PC-9 (cell line): Measurements from ENCODE around the gene PJVK. TPM values are rescaled to one million over a fixed set of nuclear protein-coding genes. Genes with fewer than 3 reads are reported as not detected.
A peak's percentile ranks its signal among the peaks of the same experiment; 100 is the strongest.

Experiments used
- BruUV-seq: library from RNA; stranded (reverse); fragments of 400-500 nt; replicated peaks from 2 replicates; lab custom pipeline; 2021; lab: Mats Ljungman, UMichigan
- CTCF ChIA-PET: fragments of 300-600 bp; sonication (Branson Sonifier 250); formaldehyde crosslinking; loops from one replicate; lab custom pipeline; 2022; ENCODE audit warnings: antibody characterized with exemption; lab: Charles Lee
- POLR2A ChIA-PET: fragments of 300-600 bp; sonication (Branson Sonifier 250); formaldehyde crosslinking; loops from one replicate; lab custom pipeline; 2022; ENCODE audit warnings: antibody characterized with exemption; ENCODE audit not compliant: unreplicated experiment; lab: Charles Lee
- DNase-seq, 2 experiments: peaks; one replicate each; pipeline versions ENCODE4 v3.0.0 to v3.0.0-alpha.2; 2015 to 2022; ENCODE audit warnings: mixed read lengths in 1 of 2
- H2AFZ ChIP-seq: fragments of 200-600 bp; sonication (generic); 2 replicates; pipeline ENCODE4 v1.8.1; 2017; ENCODE audit warnings: antibody characterized with exemption
- H3F3A ChIP-seq: fragments of 200-600 bp; sonication (generic); 2 replicates; pipeline ENCODE4 v1.8.1; 2017; ENCODE audit warnings: antibody characterized with exemption, mild to moderate bottlenecking, low read depth; ENCODE audit not compliant: insufficient read depth
- H3K27ac ChIP-seq: fragments of 200-600 bp; sonication (generic); 2 replicates; pipeline ENCODE4 v1.6.1; 2016; ENCODE audit warnings: mixed run types
- H3K27me3 ChIP-seq: fragments of 200-600 bp; sonication (generic); 2 replicates; pipeline ENCODE4 v1.6.1; 2016; ENCODE audit warnings: low read depth, mixed run types; ENCODE audit not compliant: insufficient read depth
- H3K36me3 ChIP-seq: fragments of 200-600 bp; sonication (generic); 2 replicates; pipeline ENCODE4 v1.6.1; 2016; ENCODE audit warnings: low read depth, mixed run types
- H3K4me1 ChIP-seq: fragments of 200-600 bp; sonication (generic); replicated peaks from 2 replicates; pipeline ENCODE4 v1.6.1; 2016; ENCODE audit warnings: mixed run types; ENCODE audit not compliant: insufficient read depth
- H3K4me2 ChIP-seq: fragments of 200-600 bp; sonication (generic); 2 replicates; pipeline ENCODE4 v1.6.1; 2017; ENCODE audit warnings: mixed run types
- H3K4me3 ChIP-seq: fragments of 200-600 bp; sonication (generic); 2 replicates; pipeline ENCODE4 v1.6.1; 2016; ENCODE audit warnings: mixed run types
- H3K79me2 ChIP-seq: fragments of 200-600 bp; sonication (generic); 2 replicates; pipeline ENCODE4 v1.6.1; 2017; ENCODE audit warnings: low read depth, mixed run types
- H3K9me2 ChIP-seq: fragments of 200-600 bp; sonication (generic); 2 replicates; pipeline ENCODE4 v1.8.1; 2017; ENCODE audit warnings: mild to moderate bottlenecking; ENCODE audit not compliant: insufficient read depth
- H3K9me3 ChIP-seq: fragments of 200-600 bp; sonication (generic); 2 replicates; pipeline ENCODE4 v1.8.1; 2016; ENCODE audit warnings: low read depth; ENCODE audit not compliant: insufficient read depth
- H4K20me1 ChIP-seq: fragments of 200-600 bp; sonication (generic); 2 replicates; pipeline ENCODE4 v1.8.1; 2017; ENCODE audit not compliant: insufficient read depth
- CTCF ChIP-seq: fragments of 200-600 bp; sonication (generic); conservative IDR thresholded peaks from 2 replicates; pipeline ENCODE4 v1.6.1; 2017; ENCODE audit warnings: mixed run types, antibody characterized with exemption, mild to moderate bottlenecking, moderate library complexity
- EZH2 ChIP-seq: fragments of 200-600 bp; sonication (generic); IDR thresholded peaks from 2 replicates; pipeline ENCODE4 v1.8.0; 2017; ENCODE audit warnings: antibody characterized with exemption, low read depth
- intact Hi-C: fragments of 100-400 bp; cut with micrococcal nuclease; formaldehyde crosslinking; loops from one replicate; pipeline ENCODE4 v1.10.0; 2022; ENCODE audit not compliant: unreplicated experiment
- total RNA-seq: library from RNA; stranded (reverse); gene quantifications from 2 replicates; pipeline ENCODE4 v1.2.3, GENCODE V29; 2021

Gene PJVK
- total RNA-seq, 1 experiment from 2014 or later = 16.9 TPM

- Histone ChIP-seq H3F3A (peaks cover 6% of the 10 kb centered on the region), H3K36me3 (no peaks in the 10 kb centered on the region), H3K4me3 (peak overlapping the region; percentile 72), H3K9me2 (no peaks in the 10 kb centered on the region), H3K27ac (peak overlapping the region; percentile 55; the same call in 1 of the 2 replicates), H3K4me1 (peaks cover 18% of the 10 kb centered on the region), H3K79me2 (no peaks in the 10 kb centered on the region), H3K4me2 (peak overlapping the region; percentile 81), H3K9me3 (no peaks in the 10 kb centered on the region; the same call in 1 of the 2 replicates), H4K20me1 (no peaks in the 10 kb centered on the region), H2AFZ (peak overlapping the region; percentile 99), H3K27me3 (no peaks in the 10 kb centered on the region)
- no TSS peak for BruUV-seq
- DNase-seq = peak; percentile 91 to 93
- TF ChIP-seq EZH2 = no peak
- TF ChIP-seq CTCF = peak; percentile 99
- intact Hi-C loops = loop anchor here (1.0 to 10.0 kb wide), 9 partner anchors 18 to 1080 kb away; partner anchors contain the start of genes PLEKHA3 and RBM45
- POLR2A ChIA-PET = interaction anchor here (0.6 to 0.7 kb wide), 3 partner anchors 224 to 403 kb away, joined by 3 to 4 read pairs (median 3); no protein-coding TSS in a partner anchor
- CTCF ChIA-PET = interaction anchor here (0.6 to 3.3 kb wide), 13 partner anchors 10 to 979 kb away, joined by 3 to 37 read pairs (median 3); partner anchors contain the start of gene RBM45
Observed at GRCh38 chr2:178414266-178415247, 36.6 kb upstream of the PJVK start.

DNA sequence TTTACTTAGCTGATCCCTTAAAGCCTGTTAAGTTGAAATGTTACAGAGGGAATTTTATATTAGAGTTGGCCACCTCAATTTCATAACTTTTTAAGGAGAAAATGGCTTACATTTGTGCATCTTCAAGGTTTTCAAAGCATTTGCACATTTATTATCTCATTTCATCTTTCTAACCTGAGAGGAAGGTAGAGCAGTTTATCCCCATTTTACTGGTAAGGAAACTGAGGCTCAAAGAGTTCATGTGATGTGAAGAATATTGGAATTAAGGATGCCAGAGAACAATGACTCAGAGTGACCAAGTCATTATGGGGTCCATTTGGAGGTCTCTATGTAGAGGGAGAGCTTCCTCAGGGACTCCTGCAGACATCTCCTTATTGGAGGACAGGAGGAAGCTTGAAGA is 35.2 kb upstream of the PJVK start:
- no TSS peak for BruUV-seq
- peaks cover 18% of the 10 kb centered on the region for H3K4me1 ChIP-seq
- no peak for TF ChIP-seq CTCF
- no peak for TF ChIP-seq EZH2
- no peak overlapping the region for H3K4me2 ChIP-seq
- H4K20me1 ChIP-seq = no peaks in the 10 kb centered on the region
- H3F3A ChIP-seq = peaks cover 6% of the 10 kb centered on the region
- no peaks in the 10 kb centered on the region for H3K27me3 ChIP-seq
- CTCF ChIA-PET = interaction anchor here (0.6 kb wide), 1 partner anchor 282 kb away, joined by 3 read pairs; no protein-coding TSS in a partner anchor
- no peak overlapping the region for H3K27ac ChIP-seq
- intact Hi-C loops = loop anchor here (2.0 to 10.0 kb wide), 4 partner anchors 19 to 1081 kb away; no protein-coding TSS in a partner anchor
- H3K79me2 ChIP-seq = no peaks in the 10 kb centered on the region
- H3K9me3 ChIP-seq = no peaks in the 10 kb centered on the region
- H3K36me3 ChIP-seq = no peaks in the 10 kb centered on the region
- DNase-seq = no peak
- no peak overlapping the region for H2AFZ ChIP-seq
- no peaks in the 10 kb centered on the region for H3K9me2 ChIP-seq
- POLR2A ChIA-PET = no interaction called here
- H3K4me3 ChIP-seq = no peak overlapping the region

DNA sequence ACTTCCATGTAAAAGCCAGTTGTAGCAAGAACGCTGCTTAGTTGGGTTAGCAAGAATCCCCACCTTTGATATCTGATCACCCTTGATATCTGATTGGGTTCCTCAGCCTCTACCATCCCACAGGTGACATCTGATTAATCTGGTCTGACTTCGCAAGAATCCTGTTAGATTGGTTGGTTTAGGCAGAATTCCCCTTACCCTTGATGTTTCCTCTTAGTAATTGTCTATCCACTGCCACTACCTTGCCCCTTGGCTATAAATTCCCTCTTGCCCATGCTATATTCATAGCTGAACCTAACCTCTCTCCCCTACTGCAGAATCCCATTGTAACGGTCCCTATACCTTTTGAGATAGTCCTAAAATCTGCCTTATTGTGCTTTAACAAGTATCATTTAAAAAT is 33.3 kb upstream of the PJVK start:
- Histone ChIP-seq H3K4me2 (no peak overlapping the region), H3K79me2 (no peaks in the 10 kb centered on the region), H3K9me2 (no peaks in the 10 kb centered on the region), H3K9me3 (no peaks in the 10 kb centered on the region), H3K36me3 (no peaks in the 10 kb centered on the region), H2AFZ (no peak overlapping the region), H3K4me3 (no peak overlapping the region), H3F3A (peaks cover 6% of the 10 kb centered on the region), H3K27ac (no peak overlapping the region), H3K4me1 (peaks cover 15% of the 10 kb centered on the region), H4K20me1 (no peaks in the 10 kb centered on the region), H3K27me3 (no peaks in the 10 kb centered on the region)
- CTCF ChIA-PET = interaction anchor here (0.6 to 2.1 kb wide), 5 partner anchors 98 to 644 kb away, joined by 3 to 6 read pairs (median 5); no protein-coding TSS in a partner anchor
- BruUV-seq = no TSS peak
- POLR2A ChIA-PET = no interaction called here
- intact Hi-C loops = loop anchor here (2.0 to 10.0 kb wide), 3 partner anchors 511 to 1083 kb away; no protein-coding TSS in a partner anchor
- no peak for TF ChIP-seq EZH2
- DNase-seq = no peak
